Stomach smooth muscle (tissue), 2 donors: Measurements from ENCODE around the gene S100A12.

ENCODE experiments used
- H3K27ac ChIP-seq: one replicate; pipeline ENCODE4 v1.7.0; 2013; ENCODE audit warnings: mild to moderate bottlenecking, low read length, inconsistent platforms
- H3K27me3 ChIP-seq, 2 donors: one replicate each; pipeline ENCODE4 v1.7.0; 2013; ENCODE audit warnings: low read length in 2 of 2; ENCODE audit not compliant: insufficient read depth in 2 of 2, control insufficient read depth in 1 of 2
- H3K36me3 ChIP-seq, 2 donors: one replicate each; pipeline ENCODE4 v1.7.0; 2013; ENCODE audit warnings: low read length in 2 of 2; ENCODE audit not compliant: control insufficient read depth in 2 of 2, insufficient read depth in 2 of 2
- H3K4me1 ChIP-seq: one replicate; pipeline ENCODE4 v1.7.0; 2013; ENCODE audit warnings: low read length; ENCODE audit not compliant: control insufficient read depth, insufficient read depth
- H3K4me3 ChIP-seq, 2 donors: one replicate each; pipeline ENCODE4 v1.7.0; 2013; ENCODE audit warnings: low read length in 2 of 2
- H3K9ac ChIP-seq, 2 donors: one replicate each; pipeline ENCODE4 v1.7.0; 2013; ENCODE audit warnings: low read length in 2 of 2, mild to moderate bottlenecking in 1 of 2
- H3K9me3 ChIP-seq, 2 donors: one replicate each; pipeline ENCODE4 v1.7.0; 2013; ENCODE audit warnings: low read length in 2 of 2; ENCODE audit not compliant: control insufficient read depth in 2 of 2
- donor health status: healthy.
- donor health status: Pancreatic carcinoma.

S100A12 gene

GRCh38 chr1:153366261-153366660 is 9.2 kb downstream of the S100A12 start:
- Histone ChIP-seq H3K9me3 (no peaks in the 10 kb centered on the region), H3K27ac (no peak overlapping the region), H3K4me1 (no peaks in the 10 kb centered on the region), H3K36me3 (no peaks in the 10 kb centered on the region), H3K27me3 (peaks cover 5 to 7% of the 10 kb centered on the region in 2 donors), H3K4me3 (no peak overlapping the region), H3K9ac (no peak overlapping the region)

- no peak overlapping the region for H3K27ac ChIP-seq
- no peaks in the 10 kb centered on the region for H3K9me3 ChIP-seq
- H3K9ac ChIP-seq = no peak overlapping the region
- no peak overlapping the region for H3K4me3 ChIP-seq
- peaks cover 5 to 7% of the 10 kb centered on the region in 2 donors for H3K27me3 ChIP-seq
- no peaks in the 10 kb centered on the region for H3K4me1 ChIP-seq
- no peaks in the 10 kb centered on the region for H3K36me3 ChIP-seq
These were observed 9.7 kb downstream of the S100A12 start for GRCh38 chr1:153365696-153366095.

- no peak overlapping the region for H3K9ac ChIP-seq
- H3K36me3 ChIP-seq = no peaks in the 10 kb centered on the region
- no peaks in the 10 kb centered on the region for H3K9me3 ChIP-seq
- no peak overlapping the region for H3K27ac ChIP-seq
- no peaks in the 10 kb centered on the region for H3K4me1 ChIP-seq
- H3K4me3 ChIP-seq = no peak overlapping the region
- H3K27me3 ChIP-seq = peaks cover 5 to 7% of the 10 kb centered on the region in 2 donors
These were observed 10.4 kb downstream of the S100A12 start for GRCh38 chr1:153364766-153365666.

GRCh38 chr1:153364156-153364555 is 11.3 kb downstream of the S100A12 start:
- H3K9ac ChIP-seq = no peak overlapping the region
- H3K4me3 ChIP-seq = no peak overlapping the region
- H3K4me1 ChIP-seq = no peaks in the 10 kb centered on the region
- peaks cover 5 to 7% of the 10 kb centered on the region in 2 donors for H3K27me3 ChIP-seq
- no peak overlapping the region for H3K27ac ChIP-seq
- H3K36me3 ChIP-seq = no peaks in the 10 kb centered on the region
- H3K9me3 ChIP-seq = no peaks in the 10 kb centered on the region

GRCh38 chr1:153363641-153364040 is 11.8 kb downstream of the S100A12 start:
- no peak overlapping the region for H3K9ac ChIP-seq
- no peaks in the 10 kb centered on the region for H3K36me3 ChIP-seq
- H3K9me3 ChIP-seq = no peaks in the 10 kb centered on the region
- no peaks in the 10 kb centered on the region for H3K4me1 ChIP-seq
- H3K4me3 ChIP-seq = no peak overlapping the region
- H3K27ac ChIP-seq = no peak overlapping the region
- peaks cover 5 to 7% of the 10 kb centered on the region in 2 donors for H3K27me3 ChIP-seq

- Histone ChIP-seq H3K4me1 (no peaks in the 10 kb centered on the region), H3K36me3 (no peaks in the 10 kb centered on the region), H3K4me3 (no peak overlapping the region), H3K9me3 (no peaks in the 10 kb centered on the region), H3K9ac (no peak overlapping the region), H3K27ac (no peak overlapping the region), H3K27me3 (peaks cover 4 to 7% of the 10 kb centered on the region in 2 donors)
These were observed 13.1 kb downstream of the S100A12 start for GRCh38 chr1:153362187-153362775.

GRCh38 chr1:153361480-153362109 is 13.8 kb downstream of the S100A12 start:
- Histone ChIP-seq H3K4me3 (no peak overlapping the region), H3K36me3 (no peaks in the 10 kb centered on the region), H3K9me3 (no peaks in the 10 kb centered on the region), H3K4me1 (no peaks in the 10 kb centered on the region), H3K9ac (no peak overlapping the region), H3K27ac (no peak overlapping the region), H3K27me3 (peaks cover 4 to 7% of the 10 kb centered on the region in 2 donors)

GRCh38 chr1:153360592-153361479 is 14.6 kb downstream of the S100A12 start:
- no peaks in the 10 kb centered on the region for H3K4me1 ChIP-seq
- H3K27ac ChIP-seq = no peak overlapping the region
- H3K9me3 ChIP-seq = no peaks in the 10 kb centered on the region
- H3K9ac ChIP-seq = no peak overlapping the region
- H3K27me3 ChIP-seq = peaks cover 4 to 7% of the 10 kb centered on the region in 2 donors
- H3K4me3 ChIP-seq = no peak overlapping the region
- H3K36me3 ChIP-seq = no peaks in the 10 kb centered on the region

- Histone ChIP-seq H3K4me1 (no peaks in the 10 kb centered on the region), H3K9me3 (no peaks in the 10 kb centered on the region), H3K36me3 (no peaks in the 10 kb centered on the region), H3K27ac (no peak overlapping the region), H3K4me3 (no peak overlapping the region), H3K9ac (no peak overlapping the region), H3K27me3 (peaks cover 3 to 4% of the 10 kb centered on the region in 2 donors)
These were observed 15.2 kb downstream of the S100A12 start for GRCh38 chr1:153360190-153360589.

GRCh38 chr1:153359241-153359640 is 16.2 kb downstream of the S100A12 start:
- Histone ChIP-seq H3K9me3 (no peaks in the 10 kb centered on the region), H3K27ac (no peak overlapping the region), H3K4me1 (no peaks in the 10 kb centered on the region), H3K36me3 (no peaks in the 10 kb centered on the region), H3K27me3 (peaks cover 0 to 3% of the 10 kb centered on the region in 2 donors), H3K9ac (no peak overlapping the region), H3K4me3 (no peak overlapping the region)
